HUES64 (cell line): ENCODE results near the gene TTPAL.

ENCODE experiments used
- H3K27ac ChIP-seq: 2 replicates; pipeline ENCODE4 v1.7.0; 2013; ENCODE audit warnings: low read depth, low read length, inconsistent platforms
- H3K27me3 ChIP-seq: 2 replicates; pipeline ENCODE4 v1.6.1; 2013; ENCODE audit warnings: mild to moderate bottlenecking, low read length; ENCODE audit not compliant: insufficient read depth
- H3K36me3 ChIP-seq: 2 replicates; pipeline ENCODE4 v1.6.1; 2013; ENCODE audit warnings: mild to moderate bottlenecking, low read length; ENCODE audit not compliant: insufficient read depth
- H3K4me1 ChIP-seq: 2 replicates; pipeline ENCODE4 v1.6.1; 2013; ENCODE audit warnings: mild to moderate bottlenecking, low read length, moderate library complexity; ENCODE audit not compliant: insufficient read depth
- H3K4me3 ChIP-seq: 2 replicates; pipeline ENCODE4 v1.5.1; 2013; ENCODE audit warnings: mild to moderate bottlenecking, low read length, moderate library complexity
- H3K9ac ChIP-seq: 2 replicates; pipeline ENCODE4 v1.6.1; 2013; ENCODE audit warnings: mild to moderate bottlenecking, low read depth, low read length
- H3K9me3 ChIP-seq: 2 replicates; pipeline ENCODE4 v1.6.1; 2013; ENCODE audit warnings: low read depth, low read length; ENCODE audit not compliant: insufficient read depth
- WGBS: fragments of 150-250, 120-280 bp; methylation state at CpG from one replicate; pipeline ENCODE4 v1.1.7; 2013; ENCODE audit warnings: missing lambda C conversion rate; 5-methylcytosine and 5-hydroxymethylcytosine counted together

Gene TTPAL

GRCh38 chr20:44431502-44432234 lies 44.0 kb upstream of the TTPAL start:
- no peaks in the 10 kb centered on the region for H3K4me1 ChIP-seq
- no peaks in the 10 kb centered on the region for H3K27me3 ChIP-seq
- H3K9me3 ChIP-seq = no peaks in the 10 kb centered on the region
- no peak overlapping the region for H3K9ac ChIP-seq
- H3K27ac ChIP-seq = no peak overlapping the region
- no peaks in the 10 kb centered on the region for H3K36me3 ChIP-seq
- WGBS = 80% methylated on average over 10 of the region's 11 CpGs
- no peak overlapping the region for H3K4me3 ChIP-seq

- H3K27me3 ChIP-seq = no peaks in the 10 kb centered on the region
- H3K4me1 ChIP-seq = no peaks in the 10 kb centered on the region
- no peaks in the 10 kb centered on the region for H3K36me3 ChIP-seq
- 90% methylated on average over 7 of the region's 8 CpGs for WGBS
- no peak overlapping the region for H3K4me3 ChIP-seq
- H3K9ac ChIP-seq = no peak overlapping the region
- H3K27ac ChIP-seq = no peak overlapping the region
- no peaks in the 10 kb centered on the region for H3K9me3 ChIP-seq
Observed at GRCh38 chr20:44432618-44433577, 42.8 kb upstream of the TTPAL start.

GRCh38 chr20:44433751-44434538 lies 41.7 kb upstream of the TTPAL start:
- H3K27me3 ChIP-seq = no peaks in the 10 kb centered on the region
- H3K36me3 ChIP-seq = no peaks in the 10 kb centered on the region
- no peaks in the 10 kb centered on the region for H3K9me3 ChIP-seq
- no peaks in the 10 kb centered on the region for H3K4me1 ChIP-seq
- no peak overlapping the region for H3K9ac ChIP-seq
- no peak overlapping the region for H3K4me3 ChIP-seq
- WGBS = 92% methylated on average over 24 of the region's 24 CpGs
- no peak overlapping the region for H3K27ac ChIP-seq

GRCh38 chr20:44435630-44436335 lies 39.9 kb upstream of the TTPAL start:
- no peak overlapping the region for H3K27ac ChIP-seq
- no peaks in the 10 kb centered on the region for H3K9me3 ChIP-seq
- H3K27me3 ChIP-seq = no peaks in the 10 kb centered on the region
- H3K4me1 ChIP-seq = no peaks in the 10 kb centered on the region
- H3K9ac ChIP-seq = no peak overlapping the region
- H3K4me3 ChIP-seq = no peak overlapping the region
- no peaks in the 10 kb centered on the region for H3K36me3 ChIP-seq
- WGBS = 92% methylated on average over 12 of the region's 12 CpGs

GRCh38 chr20:44436393-44436792 lies 39.3 kb upstream of the TTPAL start:
- H3K36me3 ChIP-seq = no peaks in the 10 kb centered on the region
- H3K27ac ChIP-seq = no peak overlapping the region
- WGBS = 85% methylated on average over 12 of the region's 12 CpGs
- no peak overlapping the region for H3K9ac ChIP-seq
- H3K27me3 ChIP-seq = no peaks in the 10 kb centered on the region
- no peak overlapping the region for H3K4me3 ChIP-seq
- H3K9me3 ChIP-seq = no peaks in the 10 kb centered on the region
- no peaks in the 10 kb centered on the region for H3K4me1 ChIP-seq

GRCh38 chr20:44437497-44437896 lies 38.2 kb upstream of the TTPAL start:
- 98% methylated on average over 5 of the region's 5 CpGs for WGBS
- Histone ChIP-seq H3K9ac (no peak overlapping the region), H3K4me1 (no peaks in the 10 kb centered on the region), H3K27ac (no peak overlapping the region), H3K4me3 (no peak overlapping the region), H3K36me3 (no peaks in the 10 kb centered on the region), H3K27me3 (no peaks in the 10 kb centered on the region), H3K9me3 (no peaks in the 10 kb centered on the region)

- 95% methylated on average over 3 of the region's 4 CpGs for WGBS
- no peaks in the 10 kb centered on the region for H3K36me3 ChIP-seq
- H3K27me3 ChIP-seq = no peaks in the 10 kb centered on the region
- no peak overlapping the region for H3K27ac ChIP-seq
- H3K9me3 ChIP-seq = no peaks in the 10 kb centered on the region
- no peak overlapping the region for H3K4me3 ChIP-seq
- H3K9ac ChIP-seq = no peak overlapping the region
- no peaks in the 10 kb centered on the region for H3K4me1 ChIP-seq
Observed at GRCh38 chr20:44438782-44439181, 36.9 kb upstream of the TTPAL start.

GRCh38 chr20:44439318-44439717 lies 36.4 kb upstream of the TTPAL start:
- no peak overlapping the region for H3K4me3 ChIP-seq
- H3K27me3 ChIP-seq = no peaks in the 10 kb centered on the region
- no peaks in the 10 kb centered on the region for H3K4me1 ChIP-seq
- H3K9me3 ChIP-seq = no peaks in the 10 kb centered on the region
- WGBS = 52% methylated on average over 1 of the region's 2 CpGs
- no peak overlapping the region for H3K27ac ChIP-seq
- no peak overlapping the region for H3K9ac ChIP-seq
- no peaks in the 10 kb centered on the region for H3K36me3 ChIP-seq

GRCh38 chr20:44442298-44443070 lies 33.2 kb upstream of the TTPAL start:
- H3K36me3 ChIP-seq = no peaks in the 10 kb centered on the region
- 85% methylated on average over 12 of the region's 12 CpGs for WGBS
- H3K4me1 ChIP-seq = no peaks in the 10 kb centered on the region
- H3K4me3 ChIP-seq = no peak overlapping the region
- H3K9ac ChIP-seq = no peak overlapping the region
- no peaks in the 10 kb centered on the region; the same call in 1 of the 2 replicates for H3K27me3 ChIP-seq
- no peaks in the 10 kb centered on the region for H3K9me3 ChIP-seq
- H3K27ac ChIP-seq = no peak overlapping the region
